Astrocyte of the spinal cord (primary cell): ENCODE measurements around the gene ATG4D.

Experiments used
- DNase-seq: peaks from one replicate; pipeline ENCODE4 v3.0.0; 2011; ENCODE audit warnings: low read depth, low spot score
- H3K4me3 ChIP-seq: 2 replicates; pipeline ENCODE4 v1.5.1; 2011; ENCODE audit warnings: low read depth, mild to moderate bottlenecking, low read length, moderate library complexity
- CTCF ChIP-seq: IDR thresholded peaks from 2 replicates; pipeline ENCODE4 v1.5.1; 2012; ENCODE audit warnings: low read depth, mild to moderate bottlenecking, low read length, inconsistent platforms
- in situ Hi-C: cut with HindIII; loops from 2 replicates; pipeline ENCODE4 v1.10.0; 2017; ENCODE audit warnings: low sequenced_read_pairs

ATG4D gene

GRCh38 chr19:10543420-10544241 is at the start of gene ATG4D:
Gene ATG4D, plus strand, starts transcription at chr19:10543904. Its CDS starts 187 bp downstream, at chr19:10544091.
- peak within 1 kb of the TSS; percentile 75 for H3K4me3 ChIP-seq
- DNase-seq: peak; percentile 56
- in situ Hi-C loops: no loop called here
- no peak for TF ChIP-seq CTCF

GRCh38 chr19:10497371-10497770 is 46.3 kb upstream of the ATG4D start:
- no peak for DNase-seq
- TF ChIP-seq CTCF: no peak
- in situ Hi-C loops: no loop called here
- H3K4me3 ChIP-seq: no peak overlapping the region

GRCh38 chr19:10499550-10500246 is 44.0 kb upstream of the ATG4D start:
- DNase-seq: no peak
- TF ChIP-seq CTCF: no peak
- in situ Hi-C loops: no loop called here
- H3K4me3 ChIP-seq: no peak overlapping the region

- no peak for DNase-seq
- in situ Hi-C loops: no loop called here
- TF ChIP-seq CTCF: no peak
- no peak overlapping the region for H3K4me3 ChIP-seq
Measured at GRCh38 chr19:10500247-10500592, 43.5 kb upstream of the ATG4D start.

- TF ChIP-seq CTCF: no peak
- in situ Hi-C loops: no loop called here
- H3K4me3 ChIP-seq: peak overlapping the region; percentile 80
- DNase-seq: peak; percentile 35
Measured at GRCh38 chr19:10501971-10502523, 41.7 kb upstream of the ATG4D start.

- peak overlapping the region; percentile 80 for H3K4me3 ChIP-seq
- no peak for TF ChIP-seq CTCF
- in situ Hi-C loops: no loop called here
- DNase-seq: peak; percentile 89
Measured at GRCh38 chr19:10502524-10503001, 41.1 kb upstream of the ATG4D start.
